Measurements from ENCODE around the gene EP300.
"Not testable (repeated sequence)": the region's sequence is repeated elsewhere in the genome, so short reads cannot be mapped to it uniquely, and the experiment has no call there.

The EP300 gene

DNA sequence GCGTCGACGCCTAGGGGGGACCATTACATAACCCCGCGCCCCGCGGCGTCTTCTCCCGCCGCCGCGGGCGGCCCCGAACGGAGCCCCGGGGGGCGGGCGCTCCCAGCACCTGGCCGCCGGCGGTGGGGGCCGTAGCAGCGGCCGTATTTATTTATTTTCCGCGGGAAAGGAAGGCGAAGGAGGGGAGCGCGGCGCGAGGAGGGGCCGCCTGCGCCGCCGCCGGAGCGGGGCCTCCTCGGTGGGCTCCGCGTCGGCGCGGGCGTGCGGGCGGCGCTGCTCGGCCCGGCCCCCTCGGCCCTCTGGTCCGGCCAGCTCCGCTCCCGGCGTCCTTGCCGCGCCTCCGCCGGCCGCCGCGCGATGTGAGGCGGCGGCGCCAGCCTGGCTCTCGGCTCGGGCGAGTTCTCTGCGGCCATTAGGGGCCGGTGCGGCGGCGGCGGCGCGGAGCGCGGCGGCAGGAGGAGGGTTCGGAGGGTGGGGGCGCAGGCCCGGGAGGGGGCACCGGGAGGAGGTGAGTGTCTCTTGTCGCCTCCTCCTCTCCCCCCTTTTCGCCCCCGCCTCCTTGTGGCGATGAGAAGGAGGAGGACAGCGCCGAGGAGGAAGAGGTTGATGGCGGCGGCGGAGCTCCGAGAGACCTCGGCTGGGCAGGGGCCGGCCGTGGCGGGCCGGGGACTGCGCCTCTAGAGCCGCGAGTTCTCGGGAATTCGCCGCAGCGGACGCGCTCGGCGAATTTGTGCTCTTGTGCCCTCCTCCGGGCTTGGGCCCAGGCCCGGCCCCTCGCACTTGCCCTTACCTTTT, at the start of gene EP300:
EP300 (plus strand) TSS at position 570 of the 795 bp plus-strand sequence. CDS start 413 bp downstream, outside the sequence.
- peak; percentile 62 to 89 for DNase-seq (ENCODE audit: low read depth in 1 of 2, low spot score in 1 of 2)
- in situ Hi-C loops (cut with HindIII; ENCODE audit: low pct_unique_long_range_greater_than_20kb, low sequenced_read_pairs): no loop called here
- no peak for TF ChIP-seq JUND (IDR thresholded peaks at IDR 0.05; ENCODE audit: low read depth)

DNA sequence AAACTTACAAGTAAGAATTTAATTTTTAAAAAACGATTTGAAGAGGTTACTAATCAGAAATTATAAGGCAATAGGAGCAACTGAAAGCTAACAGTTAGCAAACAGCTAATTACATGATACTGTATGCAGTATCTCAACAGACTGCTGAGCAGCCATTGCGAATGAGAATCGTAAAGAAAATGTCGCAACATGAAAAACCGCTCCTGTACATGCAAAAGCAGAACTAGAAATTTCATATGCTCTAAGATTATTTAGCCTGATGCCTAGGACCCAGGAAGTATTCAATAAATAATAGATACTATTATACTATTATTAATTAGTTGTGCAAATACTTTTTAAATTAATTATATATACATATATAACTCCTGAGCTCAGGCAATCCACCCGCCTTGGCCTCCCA, 48.7 kb upstream of the EP300 start:
- DNase-seq (ENCODE audit: low read depth in 1 of 2, low spot score in 1 of 2): no peak
- TF ChIP-seq JUND (IDR thresholded peaks at IDR 0.05; ENCODE audit: low read depth): no peak
- in situ Hi-C loops (cut with HindIII; ENCODE audit: low pct_unique_long_range_greater_than_20kb, low sequenced_read_pairs): no loop called here

DNA sequence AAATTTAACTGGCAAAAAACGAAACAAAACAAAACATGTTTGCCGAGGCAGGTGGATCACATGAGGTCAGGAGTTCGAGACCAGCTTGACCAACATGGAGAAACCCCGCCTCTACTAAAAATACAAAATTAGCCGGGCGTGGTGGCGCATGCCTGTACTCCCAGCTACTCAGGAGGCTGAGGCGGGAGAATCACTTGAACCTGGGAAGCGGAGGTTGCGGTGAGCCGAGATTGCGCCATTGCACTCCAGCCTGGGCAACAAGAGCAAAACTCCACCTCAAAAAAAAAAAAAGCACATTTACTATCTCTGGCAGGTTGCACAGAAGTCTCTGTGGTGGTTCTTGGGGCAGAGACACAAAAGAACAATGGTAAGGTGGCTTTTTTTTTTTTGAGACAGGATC, 46.8 kb upstream of the EP300 start:
- in situ Hi-C loops (cut with HindIII; ENCODE audit: low pct_unique_long_range_greater_than_20kb, low sequenced_read_pairs); DNase-seq (ENCODE audit: low read depth in 1 of 2, low spot score in 1 of 2): not testable (repeated sequence)

- no peak for TF ChIP-seq JUND (IDR thresholded peaks at IDR 0.05; ENCODE audit: low read depth)
- in situ Hi-C loops (cut with HindIII; ENCODE audit: low pct_unique_long_range_greater_than_20kb, low sequenced_read_pairs): no loop called here
- DNase-seq (ENCODE audit: low read depth in 1 of 2, low spot score in 1 of 2): no peak
Observed at GRCh38 chr22:41047801-41048211, 44.6 kb upstream of the EP300 start.

GRCh38 chr22:41048345-41048744, 44.0 kb upstream of the EP300 start:
- DNase-seq (ENCODE audit: low read depth in 1 of 2, low spot score in 1 of 2); in situ Hi-C loops (cut with HindIII; ENCODE audit: low pct_unique_long_range_greater_than_20kb, low sequenced_read_pairs): not testable (repeated sequence)

DNA sequence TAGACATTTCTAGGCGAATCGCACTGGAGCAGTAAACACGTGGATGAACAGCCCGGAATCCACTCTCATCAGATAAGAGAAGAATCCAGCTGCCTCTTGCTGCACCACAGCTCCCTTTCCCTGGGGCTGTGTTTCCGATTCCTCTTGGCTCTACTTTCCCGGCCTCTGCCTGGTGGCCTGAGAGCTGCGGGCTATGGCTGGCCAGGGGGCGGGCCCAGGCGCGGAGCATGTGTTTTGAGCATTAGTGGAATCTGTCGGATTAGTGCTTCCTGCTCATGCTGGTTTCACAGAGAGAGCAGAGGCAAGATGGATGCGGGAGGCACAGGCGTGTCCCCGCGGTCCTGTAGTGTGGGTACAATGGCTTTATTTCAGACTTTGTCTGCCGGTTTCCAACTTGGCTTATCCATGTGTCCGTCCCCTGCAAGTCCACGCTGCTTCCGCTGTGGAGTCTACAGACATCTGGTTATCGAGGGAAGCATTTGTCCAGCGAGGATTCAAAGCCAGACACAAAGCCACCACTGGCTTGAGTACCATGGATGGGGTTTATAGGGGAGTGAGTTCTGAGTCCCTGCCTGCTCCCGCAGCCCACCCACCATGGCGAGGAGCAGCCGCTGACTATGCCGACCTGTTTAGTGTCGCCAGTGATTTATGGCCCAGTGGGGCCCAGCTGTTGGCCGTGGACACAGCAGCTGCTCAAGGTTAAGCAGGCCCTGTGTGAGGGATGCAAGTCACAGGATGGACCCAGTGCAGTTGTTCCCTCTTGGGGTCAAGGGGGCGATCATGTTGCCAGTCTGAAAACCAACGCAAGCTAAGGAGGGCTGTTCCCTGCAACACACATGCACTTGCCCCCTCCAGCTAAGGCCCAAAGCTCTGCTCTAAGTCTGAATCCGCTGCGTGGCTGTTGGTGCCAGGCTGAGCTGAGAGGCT, 43.3 kb upstream of the EP300 start:
- in situ Hi-C loops (cut with HindIII; ENCODE audit: low pct_unique_long_range_greater_than_20kb, low sequenced_read_pairs): no loop called here
- DNase-seq (ENCODE audit: low read depth in 1 of 2, low spot score in 1 of 2): peak; percentile 25 to 78
- TF ChIP-seq JUND (IDR thresholded peaks at IDR 0.05; ENCODE audit: low read depth): no peak

- DNase-seq (ENCODE audit: low read depth in 1 of 2, low spot score in 1 of 2); in situ Hi-C loops (cut with HindIII; ENCODE audit: low pct_unique_long_range_greater_than_20kb, low sequenced_read_pairs): not testable (repeated sequence)
Observed at GRCh38 chr22:41049795-41050194, 42.6 kb upstream of the EP300 start.

GRCh38 chr22:41050883-41051282, 41.5 kb upstream of the EP300 start:
- in situ Hi-C loops (cut with HindIII; ENCODE audit: low pct_unique_long_range_greater_than_20kb, low sequenced_read_pairs): no loop called here
- no peak for DNase-seq (ENCODE audit: low read depth in 1 of 2, low spot score in 1 of 2)
- no peak for TF ChIP-seq JUND (IDR thresholded peaks at IDR 0.05; ENCODE audit: low read depth)

- in situ Hi-C loops (cut with HindIII; ENCODE audit: low pct_unique_long_range_greater_than_20kb, low sequenced_read_pairs): no loop called here
- no peak for TF ChIP-seq JUND (IDR thresholded peaks at IDR 0.05; ENCODE audit: low read depth)
- DNase-seq (ENCODE audit: low read depth in 1 of 2, low spot score in 1 of 2): peak in 1 of 2 experiments; percentile 18
Observed at GRCh38 chr22:41052661-41053490, 39.5 kb upstream of the EP300 start.

DNA sequence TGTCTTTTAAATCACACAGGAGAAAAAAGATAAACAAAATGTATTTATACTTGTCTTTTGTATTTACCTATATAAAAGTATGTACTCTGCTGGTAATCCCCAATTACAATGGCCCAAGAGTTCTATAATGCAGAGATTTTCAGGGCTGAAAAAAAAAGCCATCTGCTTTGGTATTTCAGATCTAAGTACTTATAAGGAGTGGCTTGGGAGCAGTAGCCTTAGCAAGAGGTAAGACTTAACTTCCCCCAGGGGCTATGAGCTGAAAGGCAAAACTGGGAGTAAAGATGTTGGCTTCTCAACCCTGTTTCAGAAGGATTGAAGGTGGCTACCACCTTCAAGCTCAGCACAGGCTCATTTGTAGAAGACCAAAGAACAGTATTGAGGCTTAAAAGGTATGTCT, 35.3 kb upstream of the EP300 start:
- DNase-seq (ENCODE audit: low read depth in 1 of 2, low spot score in 1 of 2): no peak
- no peak for TF ChIP-seq JUND (IDR thresholded peaks at IDR 0.05; ENCODE audit: low read depth)
- in situ Hi-C loops (cut with HindIII; ENCODE audit: low pct_unique_long_range_greater_than_20kb, low sequenced_read_pairs): no loop called here

DNA sequence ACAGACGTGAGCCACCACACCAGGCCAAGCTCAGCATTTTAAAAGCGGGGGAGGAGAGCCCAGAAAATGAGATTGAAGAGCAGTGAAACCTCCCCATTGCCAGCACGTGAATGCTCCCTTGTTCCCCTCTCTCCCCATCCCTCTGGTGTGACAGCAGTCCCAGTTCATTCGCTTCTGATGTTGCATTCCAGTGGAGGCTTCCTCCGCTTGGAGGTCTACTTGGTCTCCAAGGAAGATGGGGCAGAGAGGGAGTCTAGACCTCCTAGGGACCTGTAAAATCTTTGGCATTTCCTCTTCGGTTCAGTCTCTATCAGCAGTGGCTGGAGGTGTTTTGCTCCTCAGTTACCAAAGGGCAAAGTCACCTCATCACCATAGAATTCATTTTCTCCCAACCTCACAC, 30.2 kb upstream of the EP300 start:
- no peak for DNase-seq (ENCODE audit: low read depth in 1 of 2, low spot score in 1 of 2)
- no peak for TF ChIP-seq JUND (IDR thresholded peaks at IDR 0.05; ENCODE audit: low read depth)
- in situ Hi-C loops (cut with HindIII; ENCODE audit: low pct_unique_long_range_greater_than_20kb, low sequenced_read_pairs): no loop called here

GRCh38 chr22:41064326-41064725, 28.1 kb upstream of the EP300 start:
- DNase-seq (ENCODE audit: low read depth in 1 of 2, low spot score in 1 of 2); in situ Hi-C loops (cut with HindIII; ENCODE audit: low pct_unique_long_range_greater_than_20kb, low sequenced_read_pairs): not testable (repeated sequence)

- DNase-seq (ENCODE audit: low read depth in 1 of 2, low spot score in 1 of 2); in situ Hi-C loops (cut with HindIII; ENCODE audit: low pct_unique_long_range_greater_than_20kb, low sequenced_read_pairs): not testable (repeated sequence)
Observed at GRCh38 chr22:41066341-41066740, 26.1 kb upstream of the EP300 start.

DNA sequence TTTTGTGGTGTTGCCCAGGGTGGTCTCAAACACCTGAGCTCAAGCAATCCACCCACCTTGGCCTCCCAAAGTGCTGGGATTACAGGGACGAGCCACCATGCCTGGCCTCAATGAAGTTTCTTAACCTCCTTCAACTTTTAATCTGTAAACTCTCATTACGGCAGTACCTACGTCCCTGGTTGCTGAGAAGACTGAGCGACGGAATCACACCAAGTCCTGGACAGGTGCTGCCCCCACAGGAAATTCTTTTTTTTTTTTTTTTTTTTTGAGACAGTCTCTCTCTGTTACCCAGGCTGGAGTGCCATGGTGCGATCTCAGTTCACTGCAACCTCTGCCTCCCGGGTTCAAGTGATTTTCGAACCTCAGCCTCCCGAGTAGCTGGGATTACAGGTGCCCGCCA, 24.4 kb upstream of the EP300 start:
- in situ Hi-C loops (cut with HindIII; ENCODE audit: low pct_unique_long_range_greater_than_20kb, low sequenced_read_pairs); DNase-seq (ENCODE audit: low read depth in 1 of 2, low spot score in 1 of 2): not testable (repeated sequence)
